Activated CD4-positive, CD25-positive, alpha-beta regulatory T cell treated with anti-CD3 and anti-CD28 coated beads, Interleukin-2, amount 50 U/mL, for 16 hours (primary cell): ENCODE data around the gene HOMER1.
"Not testable (repeated sequence)": the region's sequence is repeated elsewhere in the genome, so short reads cannot be mapped to it uniquely, and the experiment has no call there.

ENCODE experiments used
- DNase-seq: peaks from one replicate; pipeline ENCODE4 v3.0.0-alpha.2; 2020; ENCODE audit warnings: low read depth, low spot score

Gene HOMER1

DNA sequence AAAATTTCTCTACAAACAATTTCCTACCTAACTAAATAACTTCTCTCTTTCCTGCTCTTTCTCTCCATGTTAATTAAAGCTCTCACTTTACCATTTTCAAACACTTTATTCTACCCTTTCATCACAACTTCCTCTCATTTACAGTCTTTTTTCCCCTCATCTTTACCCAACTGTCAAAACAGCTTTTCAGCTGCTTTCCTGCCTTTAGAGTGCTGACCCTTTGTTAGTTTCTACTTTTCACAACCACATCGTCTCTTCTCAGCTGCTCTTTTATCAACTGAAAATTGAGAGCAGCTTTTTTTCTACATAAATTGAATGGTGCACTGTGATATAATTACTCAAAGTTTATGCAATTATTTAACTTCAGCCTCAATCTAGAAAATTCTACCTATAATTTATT lies 3.1 kb upstream of the HOMER1 start:
- no peak for DNase-seq

DNA sequence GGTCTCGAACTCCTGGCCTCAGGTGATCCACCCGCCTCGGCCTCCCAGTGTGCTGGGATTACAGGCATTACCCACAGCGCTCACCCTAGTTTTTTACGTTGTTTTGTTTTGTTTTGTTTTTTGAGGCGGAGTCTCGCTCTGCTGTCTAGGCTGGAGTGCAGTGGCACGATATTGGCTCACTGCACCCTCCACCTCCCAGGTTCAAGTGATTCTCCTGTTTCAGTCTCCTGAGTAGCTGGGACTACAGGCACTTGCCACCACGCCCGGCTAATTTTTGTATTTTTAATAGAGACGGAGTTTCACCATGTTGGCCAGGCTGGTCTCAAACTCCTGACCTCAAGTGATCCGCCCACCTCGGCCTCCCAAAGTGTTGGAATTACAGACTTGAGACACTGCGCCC lies 2.4 kb upstream of the HOMER1 start:
- not testable (repeated sequence) for DNase-seq

DNA sequence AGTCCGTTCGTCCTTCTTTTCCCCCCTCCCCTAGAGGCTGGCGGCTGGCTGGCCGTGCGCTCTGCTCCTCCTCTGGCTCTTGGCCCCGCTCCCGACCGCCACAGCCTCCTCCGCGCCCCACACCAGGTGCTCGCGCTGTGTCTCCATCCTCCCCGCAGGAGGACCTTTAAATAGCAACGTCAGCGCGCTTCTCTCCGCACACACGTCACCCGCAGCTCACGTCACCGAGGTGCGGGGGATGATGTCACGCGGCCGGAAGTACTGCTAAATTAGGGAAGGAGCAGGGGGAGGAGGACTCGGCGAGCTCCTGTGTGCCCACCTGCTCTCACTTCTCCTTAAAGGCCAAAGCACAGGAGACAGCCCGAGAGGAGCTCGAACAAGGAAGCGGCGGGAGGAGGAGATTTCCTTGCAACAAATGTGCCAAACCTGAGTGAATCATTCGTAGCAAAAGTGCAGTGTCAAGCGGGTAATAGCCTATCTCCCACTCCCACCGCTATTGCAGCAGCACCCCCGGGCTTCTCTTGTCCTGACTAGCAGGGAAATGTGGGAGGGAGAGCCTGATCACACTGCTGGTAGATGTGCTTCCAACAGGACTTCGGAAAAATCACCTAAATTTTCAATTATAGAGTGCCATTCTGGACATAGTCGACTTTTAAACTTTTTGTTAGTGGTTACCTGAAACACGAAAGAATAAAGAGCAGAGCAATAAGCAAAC lies 614 bp upstream of the HOMER1 start:
- peak; percentile 76 for DNase-seq

DNA sequence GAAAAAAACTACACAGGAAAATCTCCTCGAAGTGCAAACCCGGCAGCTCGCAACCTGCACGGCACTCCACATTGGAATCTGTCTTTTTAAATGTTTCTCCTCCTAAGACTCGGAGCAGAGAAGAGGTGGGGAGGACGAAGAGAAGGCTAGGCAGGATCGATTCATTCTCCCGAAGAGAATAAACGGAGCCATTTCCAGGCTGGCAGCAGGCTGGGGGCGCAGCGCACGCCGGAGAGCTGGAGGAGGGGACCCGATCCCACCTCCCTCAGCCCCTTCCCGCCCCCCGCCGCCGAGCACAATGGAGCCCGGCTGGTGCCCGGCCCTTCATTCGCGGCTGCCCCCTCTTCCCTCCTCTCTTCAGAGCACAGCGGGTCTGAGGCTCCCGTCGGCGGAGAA lies 628 bp downstream of the HOMER1 start:
- DNase-seq, result no peak

DNA sequence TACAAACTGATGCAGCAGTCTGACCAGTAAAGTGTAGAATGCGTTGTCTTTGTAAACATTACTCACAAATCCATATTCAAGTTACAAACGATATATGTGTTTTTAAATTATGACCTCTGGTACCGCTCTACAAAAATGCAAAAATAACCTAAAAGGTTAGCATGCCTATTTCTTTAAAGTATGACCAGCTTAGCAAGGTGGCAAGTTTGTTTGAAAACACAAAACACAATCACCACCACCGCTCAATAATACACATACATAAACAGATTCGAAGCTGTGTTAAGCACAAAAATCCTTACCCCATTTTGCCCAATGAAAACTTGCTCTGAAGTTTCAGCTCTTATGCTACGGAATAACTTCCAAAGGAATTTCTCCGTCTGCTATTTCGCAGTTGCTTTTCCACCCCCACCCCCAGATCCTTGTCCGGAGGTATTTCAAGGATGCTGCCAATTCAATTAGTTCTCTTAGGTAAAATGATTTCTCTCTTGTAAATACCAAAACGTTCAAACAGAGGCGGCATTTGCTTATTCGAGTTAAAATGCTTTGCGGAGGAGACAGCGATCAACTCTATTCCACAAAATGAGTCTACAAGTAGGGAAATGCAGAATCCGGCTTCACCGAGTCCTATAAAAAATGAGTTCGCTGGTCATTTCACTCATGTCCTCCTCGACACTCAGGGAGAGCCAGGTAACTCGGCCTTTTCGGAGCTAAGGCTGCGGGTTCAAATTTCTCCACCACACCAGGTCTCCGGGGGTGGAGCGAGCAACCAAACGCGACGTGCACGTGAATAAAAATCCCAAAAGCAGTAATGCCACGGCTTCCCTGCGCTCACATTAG lies 1.2 kb downstream of the HOMER1 start:
- no peak for DNase-seq

DNA sequence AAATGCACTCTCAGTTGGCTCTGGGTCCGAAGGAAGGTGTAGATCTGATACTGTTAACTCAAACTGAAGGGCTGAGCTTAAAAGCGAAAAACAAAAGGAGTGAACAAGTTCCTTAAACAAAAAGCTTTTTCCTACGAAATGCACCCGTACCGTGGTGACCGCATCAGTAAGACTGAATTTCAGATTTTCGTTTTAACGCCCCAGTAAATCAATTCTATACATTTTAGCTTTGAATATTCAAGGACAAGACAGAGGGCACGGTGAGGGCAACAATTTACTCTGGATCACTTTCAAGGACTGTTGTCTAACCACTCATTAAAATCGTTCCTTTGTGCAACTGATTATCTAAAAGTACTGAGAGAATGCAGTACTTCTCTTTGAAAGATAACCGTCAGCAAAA lies 1.9 kb downstream of the HOMER1 start:
- DNase-seq, result no peak

DNA sequence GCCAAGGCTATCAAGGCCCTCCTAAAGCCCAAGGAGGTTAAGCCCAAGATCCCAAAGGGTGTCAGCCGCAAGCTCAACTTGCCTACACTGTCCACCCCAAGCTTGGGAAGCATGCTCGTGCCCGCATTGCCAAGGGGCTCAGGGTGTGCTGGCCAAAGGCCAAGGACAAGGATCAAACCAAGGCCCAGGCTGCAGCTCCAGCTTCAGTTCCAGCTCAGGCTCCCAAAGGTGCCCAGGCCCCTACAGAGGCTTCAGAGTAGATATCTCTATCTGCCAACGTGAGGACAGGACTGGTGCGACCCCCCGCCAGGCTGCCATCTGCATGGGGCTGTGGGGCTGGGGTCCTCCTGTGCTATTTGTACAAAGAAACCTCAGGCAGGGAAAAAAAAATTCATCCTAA lies 3.3 kb downstream of the HOMER1 start:
- DNase-seq, result no peak

DNA sequence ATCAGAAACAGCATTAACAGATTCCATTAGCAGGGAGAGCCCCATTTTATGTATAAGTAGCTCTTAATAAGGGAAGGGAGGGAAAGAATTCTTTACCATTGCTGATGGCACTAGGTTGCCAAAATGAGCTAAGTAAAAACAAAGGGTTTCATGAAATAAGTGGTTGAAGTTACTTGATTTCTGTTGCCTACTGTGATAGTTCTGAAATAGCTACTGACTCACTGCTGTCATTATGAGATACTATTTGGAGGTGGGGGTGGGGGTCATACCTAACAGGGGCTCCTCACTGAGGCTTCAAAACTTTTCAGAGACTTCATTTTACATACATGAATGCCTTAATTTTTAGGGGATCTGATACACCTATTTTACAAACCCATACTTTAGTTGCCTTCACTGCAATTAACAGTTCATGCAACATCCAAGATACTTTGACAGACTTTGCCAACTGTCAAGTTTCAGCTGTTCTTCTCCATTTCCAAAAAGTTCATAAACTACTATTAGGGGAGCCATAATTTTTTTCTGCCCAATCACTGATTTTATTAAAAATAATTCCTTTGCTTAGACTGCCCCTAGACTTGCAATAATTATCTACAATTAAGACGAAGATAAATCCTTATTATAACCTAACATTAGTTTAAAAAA lies 4.6 kb downstream of the HOMER1 start:
- DNase-seq, result no peak

DNA sequence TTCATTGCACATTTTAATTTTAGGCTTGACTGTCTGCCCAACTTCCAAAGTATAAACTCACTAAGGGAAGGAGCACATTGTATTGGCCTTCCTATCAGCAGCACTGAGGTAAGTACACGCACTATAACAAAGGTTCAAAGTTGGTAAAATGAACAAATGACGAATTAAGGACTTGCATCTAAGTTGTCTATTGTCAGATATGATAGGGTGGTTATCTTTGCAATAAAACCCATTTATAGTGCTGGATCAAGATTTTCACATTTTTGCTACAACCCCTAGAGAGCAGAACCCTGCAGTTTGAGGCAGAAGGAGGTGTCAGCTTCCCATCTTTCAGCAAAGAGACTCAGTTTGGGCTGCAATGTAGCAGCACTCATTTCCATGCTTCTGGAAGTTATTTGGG lies 5.1 kb downstream of the HOMER1 start:
- DNase-seq, result no peak

DNA sequence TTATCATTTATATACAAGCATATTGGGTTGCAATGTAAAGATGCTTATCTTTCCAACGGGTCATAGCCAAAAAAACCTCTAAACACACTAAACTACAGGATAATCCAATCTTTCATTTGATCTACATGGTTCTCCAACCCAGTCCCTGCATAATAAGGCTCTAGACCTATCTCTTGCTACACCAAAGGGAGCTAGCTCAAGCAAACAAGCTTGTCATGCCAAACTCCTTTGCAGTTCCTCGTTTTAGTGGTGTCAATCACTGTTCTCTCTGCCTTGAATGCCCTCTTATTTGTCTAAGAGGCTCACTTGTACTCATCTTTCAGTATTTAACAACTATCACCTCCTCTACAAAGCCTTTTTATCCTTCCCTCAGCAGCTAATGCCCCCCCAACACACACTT lies 5.6 kb downstream of the HOMER1 start:
- no peak for DNase-seq

DNA sequence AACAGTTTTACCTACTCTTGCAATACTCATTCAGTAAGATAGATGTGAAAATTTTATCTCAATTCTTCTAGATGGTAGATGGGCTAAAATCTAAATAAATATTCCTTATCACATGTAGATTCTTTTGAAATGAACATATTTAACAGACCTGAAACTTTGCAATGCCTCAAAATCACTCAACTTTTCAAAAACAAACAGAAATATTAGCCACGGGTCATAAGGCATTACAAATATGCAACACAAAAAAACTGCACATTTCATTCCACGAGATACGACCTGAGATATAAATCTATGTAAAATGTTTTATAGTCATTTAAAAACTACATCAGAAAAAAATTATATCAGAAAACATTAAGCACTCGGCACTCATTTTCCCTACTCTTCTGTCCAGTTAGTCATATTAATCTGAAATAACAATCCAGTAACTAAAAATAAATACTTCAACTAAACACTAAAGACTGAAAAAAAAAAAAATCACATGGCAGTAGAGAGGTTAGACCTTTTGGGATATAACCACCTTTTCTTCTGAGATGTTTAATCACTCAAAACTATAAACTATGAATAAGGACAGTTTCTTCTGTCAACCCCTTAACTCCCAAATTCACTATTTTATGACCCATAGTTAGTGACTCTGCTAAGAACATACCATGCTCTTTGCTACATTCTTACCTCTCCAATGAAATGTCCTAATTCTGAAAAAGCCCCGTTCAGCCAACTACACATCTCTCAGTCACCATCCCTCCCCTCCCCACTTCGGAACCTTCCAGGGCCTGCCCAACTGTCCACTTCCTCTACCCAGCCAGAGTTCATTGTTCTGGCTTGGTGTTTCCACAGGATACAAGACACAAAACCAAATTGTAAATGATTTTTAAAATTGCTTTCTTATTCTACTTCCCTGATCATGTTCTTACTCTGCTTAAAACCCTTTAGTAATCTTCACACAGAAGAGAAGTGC lies 6.4 kb downstream of the HOMER1 start:
- no peak for DNase-seq

DNA sequence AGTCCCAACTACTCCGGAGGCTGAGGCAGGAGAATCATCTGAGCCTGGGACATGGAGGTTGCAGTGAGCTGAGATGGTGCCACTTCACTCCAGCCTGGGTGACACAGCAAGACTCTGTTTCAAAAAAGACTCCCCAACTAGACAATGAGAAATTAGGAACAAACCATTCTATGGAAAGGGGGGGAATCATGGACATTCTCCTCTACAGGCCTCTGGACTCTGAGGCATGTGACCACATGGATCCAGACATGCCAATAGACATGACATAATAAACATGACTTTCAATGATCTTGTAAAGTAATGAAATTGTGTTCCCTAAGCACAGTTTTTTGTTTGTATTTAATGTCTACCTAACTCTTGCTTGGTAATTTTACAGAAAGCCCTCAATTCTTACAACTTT lies 8.8 kb downstream of the HOMER1 start:
- no peak for DNase-seq

DNA sequence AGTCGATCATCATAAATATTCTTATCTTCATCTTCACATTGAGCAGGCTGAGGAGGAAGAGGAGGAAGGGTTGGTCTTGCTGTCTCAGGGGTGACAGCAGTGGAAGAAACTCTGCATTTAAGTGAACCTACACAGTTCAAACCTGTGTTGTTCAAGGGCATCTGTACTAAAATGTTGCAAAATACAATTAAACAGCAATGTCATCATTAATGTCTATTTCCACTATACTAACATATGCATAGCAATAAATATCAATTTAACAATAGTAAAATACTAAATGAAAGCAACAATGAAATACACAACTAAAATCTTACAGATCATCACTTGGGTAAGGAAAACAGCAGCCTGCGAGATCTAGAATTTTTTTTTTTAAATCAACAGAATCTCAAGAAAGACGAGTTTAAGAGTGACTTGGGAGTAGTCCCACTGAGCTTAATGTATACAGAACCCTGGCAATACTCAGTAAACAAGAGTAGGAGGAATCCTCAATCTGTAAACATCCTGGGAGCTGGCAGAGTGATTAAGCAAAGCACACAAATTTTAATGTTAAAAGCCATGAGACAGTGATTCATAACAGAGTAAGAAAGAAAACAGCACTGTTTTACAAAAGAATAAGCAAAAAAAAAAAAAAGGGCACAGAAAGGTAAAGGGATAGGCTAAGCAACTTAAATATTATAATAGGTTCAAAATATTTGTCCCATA lies 10.0 kb downstream of the HOMER1 start:
- no peak for DNase-seq

DNA sequence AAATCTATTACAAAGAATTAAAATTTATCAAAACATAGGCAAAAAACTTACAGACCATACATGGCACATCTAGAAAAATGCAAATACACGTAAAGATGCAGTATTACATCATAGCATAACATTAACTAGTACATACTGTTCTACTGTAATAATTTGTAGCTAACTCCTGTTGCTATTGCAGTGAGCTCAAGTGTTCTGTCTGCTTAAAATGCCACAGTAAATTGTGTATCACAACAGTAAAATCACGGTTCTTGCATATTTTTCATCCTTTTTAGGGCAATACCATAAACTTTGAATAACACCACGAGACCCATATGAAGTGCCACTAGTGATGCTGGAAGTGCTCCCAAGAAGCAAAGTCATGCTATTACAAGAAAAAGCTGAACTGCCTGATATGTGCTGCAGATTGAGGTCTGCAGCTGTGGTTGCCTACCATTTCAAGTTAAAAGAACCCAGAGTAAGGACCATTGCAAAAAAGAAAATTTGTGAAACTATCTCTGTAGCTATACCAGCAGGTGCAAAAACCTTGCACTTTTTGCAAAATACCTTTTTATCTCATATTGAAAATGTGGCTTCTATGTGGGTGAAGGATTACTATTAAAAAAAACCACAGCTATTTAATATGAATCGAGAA lies 14.2 kb downstream of the HOMER1 start:
- DNase-seq, result no peak

DNA sequence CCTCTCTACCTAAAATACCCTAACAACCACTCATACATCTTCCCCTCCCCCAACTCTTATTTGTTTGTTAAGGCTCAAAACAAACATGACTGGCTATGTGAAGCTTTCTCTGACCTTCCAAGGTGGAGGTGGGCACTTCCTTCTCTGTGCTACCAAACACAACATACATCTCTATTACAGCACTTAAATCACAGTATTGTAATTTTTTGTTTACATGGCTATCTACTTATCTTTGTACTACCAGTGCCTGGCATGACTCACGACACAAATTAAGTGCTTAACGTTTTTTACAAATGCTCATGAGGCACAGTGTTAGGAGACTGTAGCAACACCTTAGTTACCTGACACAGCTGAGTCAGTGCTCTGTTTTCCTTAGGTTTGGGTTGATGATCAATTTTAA lies 18.6 kb downstream of the HOMER1 start:
- DNase-seq, result no peak

DNA sequence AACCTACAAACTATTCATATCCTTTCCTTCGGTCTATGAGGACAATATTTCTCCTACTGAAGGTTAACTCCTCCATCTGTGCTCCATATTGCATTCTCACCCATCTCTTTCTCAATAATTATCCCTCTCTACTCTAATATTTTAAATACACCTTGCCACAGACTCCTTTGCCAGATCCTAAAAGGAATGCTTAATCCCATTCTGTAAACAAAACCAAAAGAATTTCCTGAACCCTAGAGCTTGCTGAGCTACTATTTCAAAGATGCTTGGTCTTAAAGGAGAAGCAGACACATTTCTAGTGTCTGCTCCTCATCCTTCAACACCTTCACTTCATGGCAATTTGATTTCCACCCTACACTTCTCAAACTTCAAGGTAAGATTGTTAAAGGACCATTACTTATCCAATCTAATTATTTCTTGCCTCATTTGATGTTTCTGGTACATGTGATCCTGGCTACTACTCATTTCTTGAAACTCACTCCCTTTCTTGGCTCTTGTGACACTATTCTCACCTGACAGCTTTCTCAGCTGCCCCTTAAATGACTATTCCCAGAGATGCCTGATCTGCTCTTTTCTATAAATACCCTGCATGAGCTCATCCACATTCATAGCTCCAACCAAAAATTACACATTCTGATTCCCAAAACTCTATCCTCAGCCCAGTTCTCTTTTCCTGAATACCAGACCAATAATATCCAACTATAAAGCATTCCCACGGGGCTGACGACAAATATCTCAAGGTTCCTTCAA lies 20.2 kb downstream of the HOMER1 start:
- no peak for DNase-seq

DNA sequence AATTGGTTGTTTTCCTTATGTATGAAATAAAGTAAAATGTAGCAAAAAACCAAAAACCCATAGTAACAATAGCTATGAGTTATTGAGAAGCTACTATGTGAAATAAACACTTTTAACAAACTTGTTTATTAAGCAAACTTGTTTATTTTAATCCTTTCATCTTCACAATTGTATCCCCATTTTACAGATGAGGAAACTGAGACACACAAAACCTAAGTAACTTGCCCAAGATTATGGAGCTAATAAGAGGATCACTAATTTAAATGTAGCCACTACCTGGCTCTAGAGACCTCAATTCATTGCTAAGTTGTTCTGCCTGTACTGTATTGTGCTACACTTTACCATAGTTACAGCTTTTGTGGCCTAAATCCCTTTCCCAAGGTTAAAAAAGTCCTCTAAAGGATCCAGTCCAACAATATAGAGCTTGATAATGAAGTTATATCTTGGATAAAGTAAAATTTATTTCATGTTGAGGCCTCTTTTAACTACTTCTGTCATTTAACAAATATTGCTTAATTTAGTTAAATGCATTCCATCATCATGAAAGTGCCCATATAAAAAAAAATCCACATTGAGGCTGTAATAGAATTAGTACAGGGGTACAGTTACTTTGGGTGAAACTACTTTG lies 22.1 kb downstream of the HOMER1 start:
- DNase-seq, result no peak

DNA sequence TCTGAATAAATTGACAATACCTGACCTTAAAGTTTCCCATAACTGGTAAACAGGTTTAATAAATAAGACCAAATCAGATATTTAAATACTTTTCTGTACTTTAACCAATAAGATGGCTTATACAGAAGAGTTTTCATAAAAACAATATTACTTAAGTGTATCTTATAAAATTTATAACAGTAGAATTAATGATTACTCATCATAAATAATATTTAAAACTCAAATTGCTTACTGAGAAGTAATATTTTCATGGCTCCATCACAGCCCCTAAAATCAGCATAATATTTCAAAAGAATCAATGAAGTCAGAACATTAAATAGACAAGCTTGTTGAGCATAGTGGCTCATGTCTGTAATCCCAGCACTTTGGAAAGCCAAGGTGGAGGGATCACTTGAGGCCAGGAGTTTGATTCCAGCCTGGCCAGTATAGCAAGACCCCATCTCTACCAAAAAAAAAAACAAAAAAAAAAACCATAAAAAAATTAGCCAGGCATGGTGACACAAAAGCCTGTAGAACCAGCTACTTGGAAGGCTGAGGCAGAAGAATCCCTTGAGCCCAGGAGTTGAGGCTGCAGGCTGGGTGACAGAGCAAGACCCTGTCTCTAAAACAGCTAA lies 23.5 kb downstream of the HOMER1 start:
- DNase-seq, result no peak

DNA sequence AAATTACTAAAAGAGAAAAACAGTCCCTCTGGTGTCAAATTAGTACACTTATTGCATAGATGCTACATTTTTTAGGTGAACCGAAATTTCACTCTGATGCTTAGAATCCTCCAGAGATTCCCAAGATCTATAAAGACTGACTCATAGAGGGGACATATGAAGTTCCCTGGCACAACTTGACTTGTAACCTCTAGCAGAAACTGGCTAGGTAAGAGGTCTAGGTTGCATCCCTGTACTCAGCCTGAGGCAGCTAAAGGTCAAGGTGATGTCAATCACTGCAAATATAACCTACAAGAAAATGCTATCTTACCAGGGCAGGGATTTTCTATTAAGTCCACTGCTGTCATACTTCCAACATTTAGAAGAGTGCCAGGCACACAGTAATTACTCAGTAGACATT lies 24.2 kb downstream of the HOMER1 start:
- no peak for DNase-seq
